RWPE1 (cell line): Measurements from ENCODE around the gene SOX8.

Experiments
- CTCF ChIA-PET: fragments of 350-600 bp; sonication (Branson Sonifier 250); formaldehyde crosslinking; extraction: SDS; loops from one replicate; lab custom pipeline; 2021; lab: Yijun Ruan, JAX
- POLR2A ChIA-PET: fragments of 400-600 bp; formaldehyde crosslinking; extraction: SDS; loops from one replicate; lab custom pipeline; 2020; ENCODE audit warnings: antibody characterized with exemption; ENCODE audit not compliant: low non-redundant PET; lab: Yijun Ruan, JAX
- DNase-seq: peaks from one replicate; pipeline ENCODE4 v3.0.0; 2012; ENCODE audit warnings: low spot score
- H3K27ac ChIP-seq: fragments of 450-650 bp; 2 replicates; pipeline ENCODE4 v1.5.1; 2017
- TF ChIP-seq, protein P1 (sequence below): fragments of 450-650 bp; conservative IDR thresholded peaks from 2 replicates; pipeline ENCODE4 v1.5.1; 2017; ENCODE audit warnings: low read depth, mild to moderate bottlenecking

The SOX8 gene

DNA sequence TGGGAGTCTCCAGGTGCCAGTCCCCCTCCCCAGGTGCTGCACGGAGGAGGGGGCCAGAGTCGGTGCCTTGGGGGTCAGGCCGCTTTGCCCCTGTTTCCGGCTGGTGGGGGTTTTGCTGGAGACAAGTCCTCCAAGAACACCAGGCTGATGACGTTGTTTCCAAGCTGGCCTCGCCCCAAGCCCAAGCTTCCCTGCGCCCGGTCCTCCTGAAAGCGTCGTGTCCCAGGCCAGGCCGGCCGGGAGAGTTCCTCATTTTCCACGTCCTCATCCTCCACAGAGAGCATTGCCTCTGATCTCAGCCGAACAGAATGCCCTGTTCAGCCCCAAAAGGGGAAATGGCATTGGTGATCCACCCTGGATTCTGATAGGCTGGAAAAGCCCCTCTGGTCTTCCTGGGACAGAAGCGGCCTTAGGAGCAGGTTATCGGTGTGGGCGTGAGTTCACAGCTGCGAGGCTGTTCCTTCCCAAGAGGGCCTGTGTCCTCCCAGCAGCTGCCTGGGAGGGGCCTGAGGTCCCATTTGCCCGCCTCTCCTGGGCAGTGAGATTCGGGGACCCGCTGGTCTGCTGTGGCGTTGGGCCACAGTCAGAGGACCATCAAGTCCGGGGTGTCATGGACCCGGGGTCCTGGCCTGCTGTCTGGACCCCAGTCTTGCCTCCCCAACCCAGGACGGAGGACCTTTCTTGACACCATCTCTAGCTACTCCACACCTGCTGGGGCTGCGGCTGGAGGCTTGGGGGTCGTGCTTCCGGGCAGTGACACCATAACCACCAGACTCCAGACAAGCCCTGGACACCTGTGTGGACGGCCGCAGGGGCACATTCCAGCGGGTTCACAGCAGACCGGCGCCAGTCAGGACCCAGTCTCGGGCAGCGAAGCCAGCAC, 7.1 kb downstream of the SOX8 start:
- POLR2A ChIA-PET, result no interaction called here
- TF ChIP-seq, protein P1, sequence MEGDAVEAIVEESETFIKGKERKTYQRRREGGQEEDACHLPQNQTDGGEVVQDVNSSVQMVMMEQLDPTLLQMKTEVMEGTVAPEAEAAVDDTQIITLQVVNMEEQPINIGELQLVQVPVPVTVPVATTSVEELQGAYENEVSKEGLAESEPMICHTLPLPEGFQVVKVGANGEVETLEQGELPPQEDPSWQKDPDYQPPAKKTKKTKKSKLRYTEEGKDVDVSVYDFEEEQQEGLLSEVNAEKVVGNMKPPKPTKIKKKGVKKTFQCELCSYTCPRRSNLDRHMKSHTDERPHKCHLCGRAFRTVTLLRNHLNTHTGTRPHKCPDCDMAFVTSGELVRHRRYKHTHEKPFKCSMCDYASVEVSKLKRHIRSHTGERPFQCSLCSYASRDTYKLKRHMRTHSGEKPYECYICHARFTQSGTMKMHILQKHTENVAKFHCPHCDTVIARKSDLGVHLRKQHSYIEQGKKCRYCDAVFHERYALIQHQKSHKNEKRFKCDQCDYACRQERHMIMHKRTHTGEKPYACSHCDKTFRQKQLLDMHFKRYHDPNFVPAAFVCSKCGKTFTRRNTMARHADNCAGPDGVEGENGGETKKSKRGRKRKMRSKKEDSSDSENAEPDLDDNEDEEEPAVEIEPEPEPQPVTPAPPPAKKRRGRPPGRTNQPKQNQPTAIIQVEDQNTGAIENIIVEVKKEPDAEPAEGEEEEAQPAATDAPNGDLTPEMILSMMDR, result no peak

GRCh38 chr16:989354-989814, 7.8 kb downstream of the SOX8 start:
- ChIA-PET CTCF (no interaction called here), POLR2A (no interaction called here)
- H3K27ac ChIP-seq, result no peak overlapping the region
- TF ChIP-seq, protein P1, result no peak
- DNase-seq, result no peak

More for the DNA sequence above, 7.1 kb downstream of the SOX8 start:
- CTCF ChIA-PET, result no interaction called here
- H3K27ac ChIP-seq, result no peak overlapping the region
- no peak for DNase-seq

GRCh38 chr16:990516-991291, 9.1 kb downstream of the SOX8 start:
- no peak overlapping the region for H3K27ac ChIP-seq
- TF ChIP-seq, protein P1, result no peak
- no peak for DNase-seq
- ChIA-PET CTCF (no interaction called here), POLR2A (no interaction called here)

DNA sequence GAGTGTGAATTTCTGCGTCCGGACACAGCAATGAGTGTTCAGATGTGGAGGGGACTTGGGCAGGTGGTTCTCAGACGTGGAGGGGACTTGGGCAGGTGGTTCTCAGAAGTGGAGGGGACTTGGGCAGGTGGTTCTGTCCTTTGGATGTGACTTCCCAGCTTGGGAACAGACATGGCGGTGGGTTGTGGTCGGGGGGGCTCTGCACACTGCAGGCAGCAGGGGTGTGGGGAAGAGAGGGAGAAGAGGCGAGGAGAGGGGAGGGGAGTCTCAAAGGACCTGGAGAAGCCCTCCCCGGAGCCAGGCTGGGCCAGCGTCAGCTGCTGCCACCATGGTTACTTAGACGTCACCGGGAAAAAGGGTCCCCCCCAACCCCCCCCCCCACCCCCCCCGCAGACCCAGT, 9.8 kb downstream of the SOX8 start:
- no peak for DNase-seq
- TF ChIP-seq, protein P1, result no peak
- POLR2A ChIA-PET, result no interaction called here
- CTCF ChIA-PET, result interaction anchor here (0.6 kb wide), 1 partner anchor 15 kb away, joined by 3 read pairs; no protein-coding TSS in a partner anchor
- H3K27ac ChIP-seq, result no peak overlapping the region

DNA sequence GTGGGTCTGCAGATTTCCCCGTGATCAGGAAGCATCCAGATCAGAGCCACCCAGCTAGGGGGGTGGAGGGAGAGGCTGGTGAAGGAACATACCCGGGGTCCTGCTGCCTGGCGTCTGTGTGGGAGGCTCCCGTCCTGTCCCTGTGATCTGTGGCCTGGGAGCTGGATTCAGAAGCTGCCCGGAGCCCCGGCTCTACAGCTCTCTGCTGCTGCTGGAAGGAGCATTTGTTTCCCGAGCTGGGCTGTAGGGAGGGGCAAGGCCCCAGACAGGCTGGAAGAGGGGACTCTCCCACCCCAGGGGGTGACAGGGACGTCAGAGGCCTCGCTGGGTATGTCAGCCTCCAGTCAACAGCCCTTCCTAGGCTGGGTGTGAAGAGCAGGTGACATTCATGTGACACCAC, 10.2 kb downstream of the SOX8 start:
- POLR2A ChIA-PET, result no interaction called here
- DNase-seq, result no peak
- TF ChIP-seq, protein P1, result no peak
- CTCF ChIA-PET, result interaction anchor here (0.6 kb wide), 1 partner anchor 15 kb away, joined by 3 read pairs; no protein-coding TSS in a partner anchor
- no peak overlapping the region for H3K27ac ChIP-seq

DNA sequence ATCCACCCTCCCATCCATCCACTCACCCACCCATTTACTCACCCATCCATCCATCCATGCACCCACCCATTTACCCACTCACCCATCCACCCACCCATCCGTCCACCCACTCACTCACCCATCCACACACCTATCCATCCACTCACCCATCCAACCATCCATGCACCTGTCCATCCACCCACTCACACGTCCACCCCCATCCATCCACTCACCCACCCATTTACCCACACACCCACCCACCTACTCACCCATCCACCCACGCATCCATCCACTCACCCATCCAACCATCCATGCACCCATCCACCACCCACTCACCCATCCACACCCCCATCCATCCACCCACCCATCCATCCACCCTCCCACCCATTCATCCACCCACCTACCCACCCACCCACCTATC, 12.2 kb downstream of the SOX8 start:
- POLR2A ChIA-PET, result no interaction called here
- TF ChIP-seq, protein P1, result no peak
- CTCF ChIA-PET, result interaction anchor here (0.5 kb wide), 1 partner anchor 298 kb away, joined by 3 read pairs; no protein-coding TSS in a partner anchor

More for the DNA sequence above, 12.2 kb downstream of the SOX8 start:
- no peak for DNase-seq
- no peak overlapping the region for H3K27ac ChIP-seq
